NCI-H1417 (cell line): ENCODE results near the gene BAK1.
A peak's percentile ranks its signal among the peaks of the same experiment; 100 is the strongest.
"Not testable (repeated sequence)": the region's sequence is repeated elsewhere in the genome, so short reads cannot be mapped to it uniquely, and the experiment has no call there.

Source experiments
- DNase-seq, 3 experiments: peaks; one replicate each; lab custom pipeline; 2025; lab: John Stamatoyannopoulos, UW

The BAK1 gene

DNA sequence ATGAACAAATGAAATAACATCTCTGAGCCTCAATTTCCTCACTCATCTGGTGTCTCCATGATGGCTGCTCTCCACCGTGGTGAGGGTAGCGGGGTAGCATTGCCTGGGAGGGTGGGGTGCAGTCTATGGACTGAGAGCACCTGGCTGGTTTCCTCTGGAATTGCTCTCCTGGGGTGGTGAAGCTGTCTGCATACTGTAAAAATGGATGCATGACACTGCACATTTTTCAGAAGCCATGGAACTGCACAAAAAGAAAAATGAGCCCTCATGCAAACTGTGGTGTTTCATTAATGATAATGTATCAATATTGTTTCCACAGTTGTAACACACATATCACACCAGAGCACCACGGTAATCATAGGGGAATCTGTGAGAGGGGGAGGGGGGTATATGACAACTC is 28.9 kb upstream of the BAK1 start:
- DNase-seq = no peak

DNA sequence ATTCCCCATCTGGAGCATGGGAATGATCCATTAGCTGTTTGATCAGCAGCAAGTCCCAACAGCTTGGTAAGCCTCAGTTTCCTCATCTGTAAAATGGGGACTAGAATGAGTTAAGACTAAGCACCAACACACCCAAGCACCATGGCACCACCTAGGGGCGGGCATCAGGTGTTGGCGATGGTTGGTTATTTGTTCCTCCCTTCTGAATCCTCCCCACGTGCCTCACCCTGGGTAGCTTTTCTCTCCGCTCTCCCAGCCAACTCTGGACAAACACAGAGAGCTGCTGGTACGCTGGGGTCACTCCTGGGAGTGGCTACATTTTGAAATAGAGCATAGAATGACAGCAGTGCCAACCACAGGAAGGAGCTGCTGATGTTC is 27.7 kb upstream of the BAK1 start:
- DNase-seq = no peak

DNA sequence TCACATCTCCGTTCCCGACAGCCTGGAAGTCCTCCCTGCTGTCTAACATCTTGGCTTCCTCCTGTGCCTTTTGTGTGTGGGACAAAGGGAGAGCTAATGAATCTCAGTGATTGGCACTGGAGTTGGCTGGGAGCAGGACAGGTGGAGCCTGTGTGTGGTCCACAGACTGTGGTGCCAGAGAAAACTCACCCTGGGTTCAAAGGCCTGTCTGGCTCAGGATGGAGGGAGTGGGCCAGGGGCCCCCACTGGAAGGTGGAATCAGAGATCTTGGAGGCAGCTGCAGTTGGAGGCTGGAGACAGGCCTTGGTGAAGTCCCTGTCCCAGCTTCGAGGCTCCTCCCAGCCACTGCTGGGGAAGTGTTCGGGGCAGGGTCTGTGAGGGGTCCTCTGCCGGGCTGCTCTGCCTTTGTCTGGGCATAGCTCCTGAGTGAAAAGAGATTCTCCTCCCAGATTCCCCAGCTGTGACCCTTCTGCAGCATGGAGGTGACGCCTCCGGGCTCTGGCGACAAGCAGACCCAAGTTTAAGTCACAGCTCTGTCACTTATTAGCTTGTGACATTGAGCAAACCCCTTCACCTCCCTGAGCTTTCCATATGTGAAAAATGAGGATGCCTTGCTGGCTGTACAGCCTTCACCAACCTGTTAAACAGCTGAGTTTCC is 27.2 kb upstream of the BAK1 start:
- DNase-seq = no peak

DNA sequence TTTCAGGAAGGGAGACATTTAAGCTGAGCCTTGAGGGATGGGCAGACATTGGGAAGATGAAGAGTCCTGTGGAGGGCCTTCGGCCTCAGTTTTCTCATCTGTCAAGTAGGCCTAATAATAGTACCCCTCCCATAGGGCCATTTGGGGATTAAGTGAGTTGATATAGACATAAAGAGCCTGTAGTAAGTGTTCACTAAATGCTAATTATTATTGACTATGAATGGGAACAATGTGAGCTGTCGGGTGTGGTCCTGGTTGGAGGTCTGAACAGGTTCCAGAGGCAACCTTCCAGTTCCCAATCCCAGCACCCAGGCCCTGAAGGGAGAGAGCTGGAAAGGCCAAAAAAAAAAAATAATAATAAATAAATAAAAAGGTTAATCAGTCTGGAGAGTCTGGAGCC is 26.6 kb upstream of the BAK1 start:
- no peak for DNase-seq

DNA sequence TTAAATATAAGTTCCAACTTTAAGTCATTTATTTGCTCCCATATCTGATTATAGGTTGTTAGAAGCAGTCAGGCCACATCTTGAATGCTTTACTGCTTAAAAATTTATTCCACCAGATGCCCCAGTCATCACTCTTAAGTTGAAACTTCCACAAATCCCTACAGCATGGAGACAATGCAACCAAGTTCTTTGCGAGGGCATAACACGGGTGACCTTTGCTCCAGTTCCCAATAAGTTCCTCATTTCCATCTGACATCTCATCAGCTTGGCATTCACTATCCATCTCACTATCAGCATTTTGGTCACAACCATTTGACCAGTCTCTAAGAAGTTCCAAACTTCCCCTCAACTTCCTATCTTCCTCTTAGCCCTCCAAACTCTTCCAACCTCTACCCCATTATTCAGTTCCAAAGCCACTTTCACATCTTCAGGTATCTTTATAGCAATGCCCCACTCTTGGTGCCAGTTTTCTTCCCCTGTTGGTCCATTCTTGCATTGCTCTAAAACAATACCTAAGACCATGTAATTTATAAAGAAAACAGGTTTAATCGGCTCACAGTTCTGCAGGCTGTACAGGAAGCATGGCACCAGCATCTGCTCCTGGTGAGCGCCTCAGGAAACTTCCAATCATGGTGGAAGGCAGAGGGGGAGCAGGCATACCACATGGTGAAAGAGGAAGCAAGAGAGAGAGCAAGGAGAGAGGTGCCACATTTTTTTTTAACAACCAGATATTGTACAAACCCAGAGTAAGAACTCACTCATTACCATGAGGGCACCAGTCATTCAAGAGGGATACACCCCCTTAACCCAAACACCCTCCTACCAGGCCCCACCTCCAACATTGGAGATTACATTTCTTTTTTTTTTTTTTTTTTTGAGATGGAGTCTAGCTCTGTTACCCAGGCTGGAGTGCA is 25.1 kb upstream of the BAK1 start:
- DNase-seq = no peak

DNA sequence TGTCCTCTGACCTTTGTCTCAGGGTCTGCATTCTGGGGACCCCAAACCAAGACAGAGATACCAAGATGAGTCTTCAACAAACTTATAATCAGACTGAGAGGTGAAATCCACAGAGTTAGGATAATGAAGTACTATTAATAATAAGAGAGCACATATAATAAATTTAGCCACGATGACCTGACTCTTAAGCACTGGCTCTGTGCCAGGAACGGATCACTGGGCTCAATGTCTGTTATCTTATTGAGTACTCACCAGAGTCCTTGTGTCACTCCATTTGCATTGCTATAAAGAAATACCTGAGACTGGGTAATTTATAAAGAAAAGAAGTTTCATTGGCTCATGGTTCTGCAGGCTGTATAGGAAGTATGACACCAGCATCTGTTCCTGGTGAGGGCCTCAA is 22.1 kb upstream of the BAK1 start:
- peak in 1 of 3 experiments; percentile 6 for DNase-seq

DNA sequence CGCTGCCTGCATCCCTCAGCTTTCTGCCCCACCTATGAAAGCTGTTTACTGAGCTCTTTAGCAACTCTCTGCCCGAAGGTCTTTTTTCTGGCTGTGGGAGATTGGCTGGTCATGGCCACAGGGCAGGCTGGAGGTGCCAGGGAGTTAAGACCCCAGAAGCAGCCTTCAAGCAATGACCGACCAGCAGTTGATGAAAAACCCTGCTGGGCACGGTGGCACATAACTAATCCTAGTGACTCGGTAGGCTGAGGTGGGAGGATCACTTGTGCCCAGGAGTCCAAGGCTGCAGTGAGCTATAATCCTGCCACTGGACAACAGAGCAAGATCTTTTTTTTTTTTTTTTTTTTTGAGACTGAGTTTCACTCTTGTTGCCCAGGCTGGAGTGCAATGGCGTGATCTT is 20.7 kb upstream of the BAK1 start:
- no peak for DNase-seq

DNA sequence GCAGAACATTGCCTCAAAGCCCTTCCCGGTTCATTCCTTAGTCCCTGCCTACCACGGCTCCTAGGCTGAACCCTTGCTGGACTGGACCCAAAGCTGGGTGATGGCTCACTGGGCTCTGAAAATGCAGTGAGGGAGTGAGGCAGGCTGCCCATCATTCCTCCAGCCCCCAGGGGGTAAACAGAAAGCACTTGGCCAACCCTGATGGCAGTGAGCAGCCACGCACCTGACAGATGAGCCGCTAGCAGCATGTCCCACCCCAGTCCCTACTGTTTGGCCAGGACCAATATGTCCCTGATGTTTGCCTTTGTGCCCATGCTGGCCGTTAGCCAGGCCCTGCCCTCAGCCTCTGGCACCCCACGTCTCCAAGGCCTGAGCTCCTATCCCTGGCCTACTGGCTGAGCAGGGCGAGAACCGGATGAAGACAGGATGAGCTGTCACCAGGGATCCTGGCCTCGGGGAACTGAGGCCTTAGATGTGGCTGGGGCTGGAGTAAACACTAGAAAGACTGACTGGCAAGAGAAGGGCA is 19.4 kb upstream of the BAK1 start:
- DNase-seq = peak in 2 of 3 experiments; percentile 14 to 53

DNA sequence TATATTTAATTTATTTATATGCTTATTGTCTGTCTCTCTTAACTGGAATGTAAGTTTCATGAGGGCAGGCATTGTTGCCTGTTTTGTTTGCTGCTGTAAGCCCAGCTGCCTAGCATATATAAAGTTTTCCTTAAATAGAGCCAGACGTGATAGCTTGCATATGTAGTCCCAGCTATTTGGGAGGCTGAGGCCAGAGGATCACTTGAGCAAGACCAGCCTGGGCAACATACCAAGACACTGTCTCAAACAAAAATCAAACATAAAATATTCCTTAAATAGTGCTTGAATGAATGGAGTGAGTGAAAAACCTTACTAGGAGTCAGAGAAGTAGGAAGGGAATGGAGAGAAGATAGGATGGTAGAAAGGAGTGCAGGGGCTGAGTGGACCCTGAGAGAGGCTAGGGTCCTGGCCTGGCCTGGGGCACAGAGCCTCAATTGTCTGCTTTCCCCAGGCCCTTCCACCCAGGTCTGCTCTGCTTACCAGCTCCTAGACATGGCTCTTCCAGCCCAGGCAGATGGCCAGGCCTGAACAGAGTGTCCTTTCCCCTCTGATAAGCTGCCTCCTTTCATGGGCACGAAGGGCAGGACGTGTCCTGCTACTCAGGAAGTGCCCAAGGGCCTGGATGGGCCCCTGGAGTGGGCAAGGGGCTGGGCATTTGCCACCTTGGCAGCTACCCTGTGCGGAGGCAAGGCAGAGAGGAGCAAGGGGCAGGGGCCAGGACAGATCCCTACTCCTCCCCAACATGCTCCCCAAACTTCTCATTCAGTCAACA is 17.7 kb upstream of the BAK1 start:
- no peak for DNase-seq

DNA sequence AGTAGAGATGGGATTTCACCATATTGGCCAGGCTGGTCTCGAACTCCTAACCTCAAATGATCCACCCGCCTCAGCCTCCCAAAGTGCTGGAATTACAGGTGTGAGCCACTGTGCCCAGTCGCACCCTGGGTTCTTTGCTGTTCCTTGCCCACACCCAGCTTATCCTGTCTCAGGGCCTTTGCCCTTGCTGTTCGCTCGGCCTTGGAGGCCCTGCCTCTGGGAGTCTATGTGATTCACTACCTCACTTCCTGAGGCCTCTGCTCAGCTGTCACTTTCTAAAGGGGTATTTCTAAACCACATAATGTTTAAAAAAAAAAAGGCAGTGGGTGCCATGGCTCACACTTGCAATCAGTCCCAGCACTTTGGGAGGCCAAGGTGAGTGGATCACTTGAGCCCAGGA is 16.8 kb upstream of the BAK1 start:
- DNase-seq = not testable (repeated sequence)

DNA sequence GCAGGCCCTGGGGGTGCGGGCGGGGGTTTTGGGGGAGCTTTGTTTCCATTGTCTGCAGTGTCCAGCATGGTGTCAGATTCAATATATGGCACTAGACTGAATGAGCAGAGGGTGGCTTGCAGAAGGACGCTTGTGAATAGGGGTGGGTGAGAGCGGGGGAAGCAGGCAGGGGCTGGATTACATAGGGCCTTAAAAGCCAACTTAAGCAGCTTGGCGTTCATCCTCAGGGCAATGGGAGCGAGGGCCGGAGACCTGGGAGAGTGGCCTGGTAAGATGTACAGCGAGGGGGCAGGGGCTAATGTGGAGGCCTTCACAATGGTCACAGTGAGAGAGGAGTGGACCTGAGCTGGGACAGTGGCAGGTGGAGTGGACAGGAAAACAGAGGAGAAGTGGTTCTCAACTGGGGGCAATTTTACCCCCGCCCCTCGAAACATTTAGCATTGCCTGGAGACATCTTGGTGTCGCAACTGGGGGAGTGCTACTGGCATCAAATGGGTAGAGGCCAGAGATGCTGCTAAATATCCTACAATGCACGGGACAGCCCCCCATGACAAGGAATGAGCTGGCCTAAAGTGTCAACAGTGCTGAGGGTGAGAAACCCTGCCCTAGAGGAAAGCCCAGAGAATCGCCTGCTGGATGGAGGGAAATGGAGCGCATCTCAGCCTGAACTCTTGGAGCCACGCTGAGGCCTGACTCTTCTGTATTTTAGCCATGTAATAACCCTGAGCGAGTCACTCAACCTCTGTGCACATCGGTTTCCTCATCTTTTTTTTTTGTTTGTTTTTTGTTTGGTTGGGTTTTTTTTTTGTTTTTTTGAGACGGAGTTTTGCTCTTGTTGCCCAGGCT is 15.1 kb upstream of the BAK1 start:
- peak in 1 of 3 experiments; percentile 22 for DNase-seq

DNA sequence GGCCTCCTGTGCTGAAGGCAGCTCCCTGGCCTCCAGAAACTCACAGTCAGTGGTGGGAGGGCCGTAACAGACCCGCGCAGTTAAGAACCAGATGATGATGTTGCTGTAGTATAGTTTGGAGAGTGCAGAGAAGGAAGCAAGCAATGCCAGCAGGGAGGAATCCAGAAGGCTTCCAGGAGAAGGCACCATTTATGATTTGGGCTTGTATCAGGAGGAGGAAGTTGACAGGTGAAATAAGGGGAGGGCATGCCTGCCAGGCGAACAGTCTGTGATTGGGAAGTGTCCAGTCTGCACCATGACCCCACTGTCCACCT is 13.3 kb upstream of the BAK1 start:
- DNase-seq = no peak

DNA sequence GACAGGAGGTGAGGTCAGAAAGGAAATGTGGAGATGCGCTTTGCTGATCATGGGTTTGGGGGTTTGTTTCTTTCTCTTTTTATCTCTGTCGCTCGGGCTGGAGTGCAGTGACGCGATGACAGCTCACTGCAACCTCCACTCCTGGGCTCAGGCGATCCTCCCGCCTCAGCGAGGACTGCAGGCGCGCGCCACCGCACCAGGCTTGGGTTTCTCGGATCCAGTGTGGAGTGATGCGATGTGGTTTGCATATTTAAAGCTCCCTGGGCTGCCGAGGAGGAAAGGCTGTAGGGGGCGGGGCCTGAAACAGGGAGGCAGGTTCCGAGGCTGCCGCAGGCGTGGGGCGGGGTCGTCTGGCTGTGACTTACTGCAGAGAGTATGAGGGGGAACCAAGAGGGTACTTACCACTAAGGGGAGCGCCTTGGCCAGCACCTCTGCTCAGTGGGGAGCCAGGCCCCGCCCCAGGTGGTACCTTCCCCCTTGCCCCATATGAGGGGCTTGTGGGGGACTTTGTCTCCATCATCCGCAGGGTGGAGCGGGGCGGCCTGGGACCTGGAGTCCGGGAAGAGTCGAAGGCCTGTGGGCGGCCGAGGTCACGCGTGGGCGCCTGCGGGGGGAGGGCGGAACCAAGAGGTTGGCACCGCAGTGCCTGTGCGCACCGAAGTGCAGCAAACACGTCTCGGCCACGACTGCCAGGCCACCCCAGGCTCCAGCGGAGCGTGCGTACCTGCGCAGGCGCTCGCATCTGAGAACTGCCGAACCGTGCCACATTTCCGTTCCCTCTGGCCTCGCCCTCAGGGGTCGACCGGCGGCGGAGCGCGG is 12.7 kb upstream of the BAK1 start:
- DNase-seq = no peak

DNA sequence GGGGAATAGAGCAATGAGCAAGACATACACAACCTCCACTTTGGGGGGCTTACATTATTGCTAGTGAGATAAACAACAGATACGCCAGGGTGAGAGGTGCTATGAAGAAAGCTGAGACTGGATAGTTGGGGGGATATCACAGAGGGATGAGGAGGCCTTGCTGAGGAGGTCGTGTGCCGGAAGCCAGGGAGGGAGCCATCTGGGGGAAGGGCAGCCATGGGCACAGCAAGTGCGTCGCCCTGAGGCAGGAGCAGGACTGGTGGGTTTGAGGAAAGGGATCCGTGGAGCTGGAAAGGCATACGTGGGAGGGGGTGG is 12.2 kb upstream of the BAK1 start:
- no peak for DNase-seq

DNA sequence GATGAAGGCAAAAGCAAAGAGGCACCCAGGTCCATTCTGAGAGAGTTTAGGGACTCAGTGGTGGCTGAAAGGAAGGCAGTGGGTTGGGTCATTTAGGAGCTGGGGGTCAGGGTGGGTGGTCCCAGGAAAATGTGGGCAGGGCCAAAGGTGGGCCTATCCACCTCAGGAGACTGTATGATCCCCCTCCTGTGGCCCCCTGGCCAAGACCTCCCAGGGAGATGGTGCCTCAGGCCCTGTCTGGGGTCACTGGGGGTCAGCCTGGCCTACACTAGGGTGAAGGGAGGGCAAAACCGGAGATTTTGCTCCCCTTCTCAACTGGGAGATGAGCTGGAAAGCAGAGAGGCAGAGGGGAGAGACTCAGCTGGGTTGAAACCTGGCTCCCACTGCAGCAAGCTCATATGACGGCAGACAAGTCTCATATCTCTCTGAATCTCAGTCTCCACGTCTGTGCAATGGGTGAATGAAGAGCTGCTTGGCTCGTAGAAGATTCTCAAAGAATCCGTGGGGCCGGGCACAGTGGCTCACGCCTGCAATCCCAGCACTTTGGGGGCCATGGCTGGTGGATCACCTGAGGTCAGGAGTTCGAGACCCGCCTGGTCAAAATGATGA is 11.5 kb upstream of the BAK1 start:
- no peak for DNase-seq

DNA sequence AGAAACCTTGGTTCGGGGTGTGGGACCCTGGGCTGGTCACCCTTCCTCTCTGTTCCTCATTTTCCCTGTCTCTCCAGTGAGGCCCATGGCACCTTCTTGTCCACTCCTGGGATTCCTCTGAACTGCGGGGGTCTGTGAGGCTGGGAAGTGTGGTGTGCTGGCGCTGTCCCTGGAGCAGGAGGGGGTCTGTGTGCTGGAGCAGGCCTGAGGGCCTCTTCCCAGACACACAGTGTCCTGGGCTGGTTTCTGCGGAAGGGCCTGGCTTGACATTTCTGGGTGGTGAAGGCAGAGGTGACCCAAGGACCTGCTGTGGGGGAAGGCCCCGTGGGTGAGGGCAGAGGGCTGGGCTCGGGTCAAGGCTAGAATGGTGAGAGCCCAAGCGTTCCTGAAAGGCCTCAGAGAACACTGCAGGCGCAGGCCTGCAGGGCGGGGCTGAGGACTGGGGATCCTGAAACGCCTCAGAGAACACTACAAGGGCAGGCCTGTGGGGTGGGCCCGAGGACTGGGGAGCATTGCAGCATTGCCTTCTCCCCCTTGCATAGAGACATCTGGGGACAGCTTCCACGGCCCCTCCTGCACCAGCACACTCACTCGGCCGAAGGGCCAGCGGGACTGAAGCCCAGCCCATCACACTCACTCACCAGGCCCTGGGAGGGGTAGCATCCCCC is 10.6 kb upstream of the BAK1 start:
- DNase-seq = no peak

DNA sequence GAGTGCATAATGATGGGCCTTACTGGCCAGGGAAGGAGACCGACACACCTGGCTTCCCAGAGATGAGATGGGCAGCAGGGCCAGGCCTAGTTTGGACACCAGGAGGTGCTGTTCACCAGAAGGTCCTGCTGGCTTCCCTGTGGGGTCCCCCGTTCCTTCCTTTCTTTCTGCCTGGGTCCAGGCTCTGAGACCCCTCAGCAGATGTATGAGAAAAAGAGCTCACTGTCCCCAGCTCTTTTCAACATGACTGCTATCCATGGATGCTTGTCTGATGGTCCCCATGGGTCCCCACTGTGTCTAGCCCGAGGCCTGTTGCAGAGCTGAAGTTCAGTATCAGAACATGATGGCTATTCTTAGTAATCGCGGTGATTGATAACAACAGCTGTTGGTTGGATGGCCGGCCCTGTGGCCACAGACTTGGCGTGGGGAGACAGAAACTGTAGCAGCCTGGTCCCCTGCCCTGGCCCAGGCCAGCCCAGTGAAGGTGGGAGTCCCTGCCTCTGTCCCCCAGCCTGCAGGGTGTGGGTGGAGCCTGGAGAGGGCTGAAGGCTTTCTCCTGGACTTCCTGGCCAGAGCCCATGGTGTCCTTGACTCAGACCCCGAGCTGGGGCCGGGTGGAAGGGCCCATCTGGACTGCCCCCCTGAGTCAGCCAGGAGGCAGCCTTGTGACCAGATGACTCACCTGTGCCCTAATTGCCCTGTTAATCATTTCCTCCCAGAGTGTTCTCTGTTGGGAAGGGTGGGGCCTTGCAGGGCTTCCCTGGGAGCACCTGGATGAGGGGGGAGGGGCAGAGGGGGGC is 9.9 kb upstream of the BAK1 start:
- DNase-seq = peak; percentile 18 to 58 (median 53)

DNA sequence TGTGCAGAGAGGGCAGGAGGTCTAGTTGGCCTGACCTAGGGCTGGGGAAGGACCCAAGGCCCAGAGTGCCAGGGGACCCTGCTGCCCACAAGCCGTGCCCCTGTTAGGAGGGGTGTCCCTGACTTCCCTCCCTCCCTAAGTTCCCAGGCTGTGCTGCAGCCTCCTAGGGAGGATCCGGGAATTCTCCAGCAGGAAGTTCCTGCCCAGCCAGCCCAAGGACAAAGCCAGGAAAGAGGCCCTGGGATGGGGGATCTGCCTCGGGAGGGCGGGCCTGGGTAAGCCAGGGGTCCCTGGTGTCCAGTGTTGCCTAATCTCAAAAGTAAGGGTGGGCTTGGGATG is 9.3 kb upstream of the BAK1 start:
- no peak for DNase-seq

DNA sequence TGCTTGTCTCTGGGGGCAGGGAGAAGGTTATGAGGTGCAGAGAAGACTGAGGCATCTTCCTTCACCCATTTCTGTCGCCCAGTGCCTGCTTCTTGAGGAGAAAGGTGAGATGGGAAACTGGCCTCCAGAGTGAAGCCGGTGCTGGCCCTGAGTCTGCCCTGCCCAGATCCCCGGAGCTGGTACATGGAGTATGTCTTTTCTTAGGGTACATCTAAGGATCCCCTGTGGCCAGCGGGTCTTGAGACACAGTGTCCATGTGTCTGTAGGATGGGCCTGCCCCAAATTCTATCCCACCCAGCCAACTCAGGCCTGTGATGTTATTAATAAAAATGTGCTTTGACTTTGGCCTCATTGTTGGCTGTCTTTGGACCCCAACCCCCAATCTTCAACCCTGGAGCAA is 8.8 kb upstream of the BAK1 start:
- DNase-seq = no peak
